ENCODE results near the gene ZFP92. TPM values are rescaled to one million over a fixed set of nuclear protein-coding genes. Genes with fewer than 3 reads are reported as not detected.
"Not testable (repeated sequence)": the region's sequence is repeated elsewhere in the genome, so short reads cannot be mapped to it uniquely, and the experiment has no call there.

ZFP92 gene
- total and polyA plus RNA-seq, 9 donors, result 0.62 to 1.1 (median 0.88) TPM

- DNase-seq, result no peak
- no peak overlapping the region for H3K27ac ChIP-seq (ENCODE audit: low read length)
- WGBS (ENCODE audit: insufficient coverage), result 71% methylated on average over 3 of the region's 5 CpGs
- H3K4me3 ChIP-seq (ENCODE audit: low read length), result no peak overlapping the region
- H3K36me3 ChIP-seq (ENCODE audit: control insufficient read depth, insufficient read depth, low read length), result no peaks in the 10 kb centered on the region
- H3K9me3 ChIP-seq (replicated peaks; ENCODE audit: control insufficient read depth, low read depth, low read length), result peaks cover 5% of the 10 kb centered on the region
- H3K27me3 ChIP-seq (ENCODE audit: control insufficient read depth, insufficient read depth, low read length), result no peaks in the 10 kb centered on the region
- peaks cover 9% of the 10 kb centered on the region for H3K4me1 ChIP-seq (ENCODE audit: control insufficient read depth, insufficient read depth, low read length)
Measured at GRCh38 chrX:153375571-153375970, 35.7 kb upstream of the ZFP92 start.

- H3K9me3 ChIP-seq (replicated peaks; ENCODE audit: control insufficient read depth, low read depth, low read length), result peaks cover 5% of the 10 kb centered on the region
- H3K27me3 ChIP-seq (ENCODE audit: control insufficient read depth, insufficient read depth, low read length), result no peaks in the 10 kb centered on the region
- no peaks in the 10 kb centered on the region for H3K36me3 ChIP-seq (ENCODE audit: control insufficient read depth, insufficient read depth, low read length)
- no peak overlapping the region for H3K27ac ChIP-seq (ENCODE audit: low read length)
- H3K4me3 ChIP-seq (ENCODE audit: low read length), result no peak overlapping the region
- DNase-seq, result no peak
- no CpG with 5 or more reads among the region's 3 CpGs for WGBS (ENCODE audit: insufficient coverage)
- peaks cover 26% of the 10 kb centered on the region for H3K4me1 ChIP-seq (ENCODE audit: control insufficient read depth, insufficient read depth, low read length)
Measured at GRCh38 chrX:153377727-153378126, 33.5 kb upstream of the ZFP92 start.

- WGBS (ENCODE audit: insufficient coverage), result 74% methylated on average over 3 of the region's 4 CpGs
- Histone ChIP-seq H3K36me3 (ENCODE audit: control insufficient read depth, insufficient read depth, low read length) (no peaks in the 10 kb centered on the region), H3K27me3 (ENCODE audit: control insufficient read depth, insufficient read depth, low read length) (no peaks in the 10 kb centered on the region), H3K4me1 (ENCODE audit: control insufficient read depth, insufficient read depth, low read length) (peaks cover 26% of the 10 kb centered on the region), H3K27ac (ENCODE audit: low read length) (no peak overlapping the region), H3K9me3 (replicated peaks; ENCODE audit: control insufficient read depth, low read depth, low read length) (peaks cover 5% of the 10 kb centered on the region), H3K4me3 (ENCODE audit: low read length) (no peak overlapping the region)
- DNase-seq, result no peak
Measured at GRCh38 chrX:153378607-153379006, 32.7 kb upstream of the ZFP92 start.

GRCh38 chrX:153379508-153379907, 31.8 kb upstream of the ZFP92 start:
- Histone ChIP-seq H3K4me1 (ENCODE audit: control insufficient read depth, insufficient read depth, low read length) (peaks cover 26% of the 10 kb centered on the region), H3K4me3 (ENCODE audit: low read length) (no peak overlapping the region), H3K36me3 (ENCODE audit: control insufficient read depth, insufficient read depth, low read length) (no peaks in the 10 kb centered on the region), H3K27ac (ENCODE audit: low read length) (no peak overlapping the region), H3K27me3 (ENCODE audit: control insufficient read depth, insufficient read depth, low read length) (no peaks in the 10 kb centered on the region), H3K9me3 (replicated peaks; ENCODE audit: control insufficient read depth, low read depth, low read length) (peaks cover 5% of the 10 kb centered on the region)
- 82% methylated on average over 9 of the region's 9 CpGs for WGBS (ENCODE audit: insufficient coverage)
- DNase-seq, result no peak

GRCh38 chrX:153379971-153380581, 31.2 kb upstream of the ZFP92 start:
- DNase-seq, result no peak
- Histone ChIP-seq H3K9me3 (replicated peaks; ENCODE audit: control insufficient read depth, low read depth, low read length) (peaks cover 5% of the 10 kb centered on the region), H3K36me3 (ENCODE audit: control insufficient read depth, insufficient read depth, low read length) (no peaks in the 10 kb centered on the region), H3K27me3 (ENCODE audit: control insufficient read depth, insufficient read depth, low read length) (no peaks in the 10 kb centered on the region), H3K4me1 (ENCODE audit: control insufficient read depth, insufficient read depth, low read length) (peaks cover 26% of the 10 kb centered on the region), H3K4me3 (ENCODE audit: low read length) (no peak overlapping the region), H3K27ac (ENCODE audit: low read length) (no peak overlapping the region)
- WGBS (ENCODE audit: insufficient coverage), result 74% methylated on average over 13 of the region's 13 CpGs

- peak; percentile 39 for DNase-seq
- Histone ChIP-seq H3K36me3 (ENCODE audit: control insufficient read depth, insufficient read depth, low read length) (no peaks in the 10 kb centered on the region), H3K27ac (ENCODE audit: low read length) (peak overlapping the region; percentile 80), H3K4me3 (ENCODE audit: low read length) (no peak overlapping the region), H3K9me3 (replicated peaks; ENCODE audit: control insufficient read depth, low read depth, low read length) (peaks cover 5% of the 10 kb centered on the region), H3K27me3 (ENCODE audit: control insufficient read depth, insufficient read depth, low read length) (no peaks in the 10 kb centered on the region), H3K4me1 (ENCODE audit: control insufficient read depth, insufficient read depth, low read length) (peaks cover 26% of the 10 kb centered on the region)
- WGBS (ENCODE audit: insufficient coverage), result 53% methylated on average over 7 of the region's 9 CpGs
Measured at GRCh38 chrX:153380691-153381090, 30.6 kb upstream of the ZFP92 start.

- no peaks in the 10 kb centered on the region for H3K9me3 ChIP-seq (replicated peaks; ENCODE audit: control insufficient read depth, low read depth, low read length)
- no peak overlapping the region for H3K4me3 ChIP-seq (ENCODE audit: low read length)
- H3K27ac ChIP-seq (ENCODE audit: low read length), result peak overlapping the region; percentile 80
- DNase-seq, result peak; percentile 94
- WGBS (ENCODE audit: insufficient coverage), result 60% methylated on average over 12 of the region's 12 CpGs
- no peaks in the 10 kb centered on the region for H3K36me3 ChIP-seq (ENCODE audit: control insufficient read depth, insufficient read depth, low read length)
- peaks cover 26% of the 10 kb centered on the region for H3K4me1 ChIP-seq (ENCODE audit: control insufficient read depth, insufficient read depth, low read length)
- no peaks in the 10 kb centered on the region for H3K27me3 ChIP-seq (ENCODE audit: control insufficient read depth, insufficient read depth, low read length)
Measured at GRCh38 chrX:153381684-153382532, 29.4 kb upstream of the ZFP92 start.

- no peaks in the 10 kb centered on the region for H3K36me3 ChIP-seq (ENCODE audit: control insufficient read depth, insufficient read depth, low read length)
- H3K4me1 ChIP-seq (ENCODE audit: control insufficient read depth, insufficient read depth, low read length), result peaks cover 27% of the 10 kb centered on the region
- H3K9me3 ChIP-seq (replicated peaks; ENCODE audit: control insufficient read depth, low read depth, low read length), result no peaks in the 10 kb centered on the region
- DNase-seq, result no peak
- 77% methylated on average over 3 of the region's 3 CpGs for WGBS (ENCODE audit: insufficient coverage)
- no peak overlapping the region for H3K4me3 ChIP-seq (ENCODE audit: low read length)
- no peaks in the 10 kb centered on the region for H3K27me3 ChIP-seq (ENCODE audit: control insufficient read depth, insufficient read depth, low read length)
- peak overlapping the region; percentile 80 for H3K27ac ChIP-seq (ENCODE audit: low read length)
Measured at GRCh38 chrX:153382563-153383482, 28.4 kb upstream of the ZFP92 start.

GRCh38 chrX:153384390-153384789, 26.9 kb upstream of the ZFP92 start:
- no peak for DNase-seq
- Histone ChIP-seq H3K4me3 (ENCODE audit: low read length) (no peak overlapping the region), H3K9me3 (replicated peaks; ENCODE audit: control insufficient read depth, low read depth, low read length) (no peaks in the 10 kb centered on the region), H3K4me1 (ENCODE audit: control insufficient read depth, insufficient read depth, low read length) (peaks cover 33% of the 10 kb centered on the region), H3K27me3 (ENCODE audit: control insufficient read depth, insufficient read depth, low read length) (no peaks in the 10 kb centered on the region), H3K27ac (ENCODE audit: low read length) (no peak overlapping the region), H3K36me3 (ENCODE audit: control insufficient read depth, insufficient read depth, low read length) (no peaks in the 10 kb centered on the region)
- 56% methylated on average over 2 of the region's 6 CpGs for WGBS (ENCODE audit: insufficient coverage)

GRCh38 chrX:153384973-153385372, 26.3 kb upstream of the ZFP92 start:
- H3K27ac ChIP-seq (ENCODE audit: low read length); H3K36me3 ChIP-seq (ENCODE audit: control insufficient read depth, insufficient read depth, low read length); H3K9me3 ChIP-seq (replicated peaks; ENCODE audit: control insufficient read depth, low read depth, low read length); H3K4me3 ChIP-seq (ENCODE audit: low read length); H3K27me3 ChIP-seq (ENCODE audit: control insufficient read depth, insufficient read depth, low read length); DNase-seq: not testable (repeated sequence)
- peaks cover 30% of the 10 kb centered on the region for H3K4me1 ChIP-seq (ENCODE audit: control insufficient read depth, insufficient read depth, low read length)
- WGBS (ENCODE audit: insufficient coverage), result 67% methylated on average over 1 of the region's 2 CpGs

All from muscle of leg (tissue), 11 donors.